Keratinocyte (primary cell): ENCODE data around the gene WFS1. TPM values are rescaled to one million over a fixed set of nuclear protein-coding genes. Genes with fewer than 3 reads are reported as not detected.

ENCODE experiments used
- DNase-seq: peaks from one replicate; pipeline ENCODE4 v3.0.0-alpha.2; 2011; ENCODE audit warnings: low read depth, missing footprints, low spot score
- FAIRE-seq: peaks from 2 replicates; lab custom pipeline; 2011; peaks lifted over from hg19 to GRCh38; lab: Jason Lieb, UNC
- H2AFZ ChIP-seq: 2 replicates; pipeline ENCODE4 v1.6.0; 2012; ENCODE audit warnings: low read length, control low read depth, inconsistent platforms; ENCODE audit not compliant: control insufficient read depth
- H3K27ac ChIP-seq: 2 replicates; pipeline ENCODE4 v1.5.1; 2011; ENCODE audit warnings: low read length; ENCODE audit not compliant: control insufficient read depth, insufficient read depth
- H3K27me3 ChIP-seq: 3 replicates; pipeline ENCODE4 v1.6.0; 2011; ENCODE audit warnings: low read length; ENCODE audit not compliant: control insufficient read depth, insufficient read depth; ENCODE audit errors: extremely low read depth
- H3K36me3 ChIP-seq, 2 experiments: 2 replicates in 1 of 2; 3 replicates in 1 of 2; pipeline ENCODE4 v1.5.1; 2011; ENCODE audit warnings: low read length in 2 of 2, mild to moderate bottlenecking in 1 of 2; ENCODE audit not compliant: control insufficient read depth in 2 of 2, insufficient read depth in 2 of 2; ENCODE audit errors: extremely low read depth in 1 of 2
- H3K4me1 ChIP-seq: 3 replicates; pipeline ENCODE4 v1.5.1; 2011; ENCODE audit warnings: low read length; ENCODE audit not compliant: control insufficient read depth, insufficient read depth; ENCODE audit errors: extremely low read depth
- H3K4me2 ChIP-seq: 3 replicates; pipeline ENCODE4 v1.6.0; 2011; ENCODE audit warnings: low read depth, low read length; ENCODE audit not compliant: control insufficient read depth, insufficient read depth; ENCODE audit errors: extremely low read depth
- H3K4me3 ChIP-seq, 3 experiments: fragments of 200-600 bp in 1 of 3; sonication (generic) in 1 of 3; 2 replicates in 2 of 3; 3 replicates in 1 of 3; pipeline ENCODE4 v1.5.1; 2011 to 2016; ENCODE audit warnings: low read length in 3 of 3, mild to moderate bottlenecking in 3 of 3, control low read depth in 2 of 3, inconsistent platforms in 1 of 3, low read depth in 1 of 3, mixed read lengths in 1 of 3, mixed run types in 1 of 3, moderate library complexity in 1 of 3; ENCODE audit not compliant: control insufficient read depth in 2 of 3, insufficient read depth in 2 of 3; ENCODE audit errors: extremely low read depth in 1 of 3
- H3K79me2 ChIP-seq: 2 replicates; pipeline ENCODE4 v1.6.0; 2012; ENCODE audit warnings: low read length; ENCODE audit not compliant: control insufficient read depth, insufficient read depth
- H3K9ac ChIP-seq: 3 replicates; pipeline ENCODE4 v1.6.0; 2011; ENCODE audit warnings: low read length; ENCODE audit not compliant: control insufficient read depth, insufficient read depth; ENCODE audit errors: extremely low read depth
- H3K9me1 ChIP-seq: 3 replicates; pipeline ENCODE4 v1.6.0; 2011; ENCODE audit warnings: low read length; ENCODE audit not compliant: control insufficient read depth, insufficient read depth; ENCODE audit errors: extremely low read depth
- H3K9me3 ChIP-seq: 2 replicates; pipeline ENCODE4 v1.5.1; 2012; ENCODE audit warnings: low read depth, low read length; ENCODE audit not compliant: control insufficient read depth
- H4K20me1 ChIP-seq: 3 replicates; pipeline ENCODE4 v1.6.0; 2011; ENCODE audit warnings: low read length; ENCODE audit not compliant: control insufficient read depth, insufficient read depth; ENCODE audit errors: extremely low read depth
- CTCF ChIP-seq, 3 experiments: IDR thresholded peaks in 1 of 3; conservative IDR thresholded peaks in 1 of 3; optimal IDR thresholded peaks in 1 of 3; 2 replicates in 2 of 3; 3 replicates in 1 of 3; pipeline versions ENCODE3 to v1.5.1; 2011; ENCODE audit warnings: low read length in 3 of 3, mild to moderate bottlenecking in 3 of 3, moderate library complexity in 2 of 3, control low read depth in 1 of 3, inconsistent platforms in 1 of 3; ENCODE audit not compliant: insufficient read depth in 2 of 3; ENCODE audit errors: extremely low read depth in 1 of 3
- EZH2 ChIP-seq: IDR thresholded peaks from one replicate; pipeline ENCODE4 v1.6.1; 2012; ENCODE audit warnings: inconsistent platforms, mild to moderate bottlenecking, low read length, moderate library complexity
- dilution Hi-C: fragments of 300-500 bp; cut with MboI; formaldehyde crosslinking; loops from one replicate; pipeline ENCODE4 v1.7.0; 2020; ENCODE audit warnings: low sequenced_read_pairs; ENCODE audit not compliant: extremely low pct_ligation_motif_present
- polyA plus RNA-seq, 5 experiments: library from polyadenylated mRNA; depleted of rRNA in 3 of 5; stranded (reverse) in 3 of 5; stranded (forward) in 1 of 5; unstranded in 1 of 5; fragments of >200 nt; gene quantifications; 1 replicate in 1 of 5; 2 replicates in 3 of 5; 3 replicates in 1 of 5; pipeline versions ENCODE4 v1.2.1 to v1.2.3, GENCODE V29; 2011 to 2012; ENCODE audit warnings: missing spikeins in 2 of 5, low read depth in 1 of 5, low replicate concordance in 1 of 5

Gene WFS1
- polyA plus RNA-seq, 1 donor (not counting 4 experiments of a cell fraction or from before 2014, with no cell fraction given) = 7.0 TPM

- Histone ChIP-seq H3K4me3 (no peak overlapping the region), H3K36me3 (no peaks in the 10 kb centered on the region), H3K9me1 (no peaks in the 10 kb centered on the region), H3K27ac (no peak overlapping the region), H3K79me2 (no peaks in the 10 kb centered on the region), H4K20me1 (no peaks in the 10 kb centered on the region), H3K27me3 (no peaks in the 10 kb centered on the region), H3K9ac (no peak overlapping the region), H3K4me1 (no peaks in the 10 kb centered on the region), H3K9me3 (no peaks in the 10 kb centered on the region), H3K4me2 (no peak overlapping the region), H2AFZ (no peak overlapping the region)
- dilution Hi-C loops = no loop called here
- FAIRE-seq = no peak
- no peak for DNase-seq
- no peak for TF ChIP-seq EZH2
- TF ChIP-seq CTCF (optimal IDR thresholded peaks at IDR 0.05 in 1 of 3, IDR thresholded peaks at IDR 0.05 in 1 of 3, conservative IDR thresholded peaks at IDR 0.05 in 1 of 3; ENCODE audit: extremely low read depth in 1 of 3, insufficient read depth in 2 of 3, low read length in 3 of 3) = no peak
These were observed 39.8 kb upstream of the WFS1 start for GRCh38 chr4:6229671-6230501.

DNA sequence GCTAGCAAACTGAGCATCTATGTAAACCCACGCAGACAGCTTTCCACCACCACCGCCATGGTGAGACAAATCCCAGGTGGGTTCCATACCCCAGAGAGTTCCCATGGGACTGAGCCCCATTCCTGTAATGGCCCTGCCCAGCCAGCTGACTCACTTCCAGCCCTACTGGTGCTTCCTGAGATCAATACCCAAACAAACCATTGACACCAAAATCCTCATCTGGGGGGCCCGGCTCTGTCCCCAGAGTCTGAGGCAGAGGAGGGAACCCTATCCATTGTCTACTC is 39.2 kb upstream of the WFS1 start:
- Histone ChIP-seq H3K9me3 (no peaks in the 10 kb centered on the region), H3K4me3 (no peak overlapping the region), H3K79me2 (no peaks in the 10 kb centered on the region), H3K9ac (no peak overlapping the region), H3K27me3 (no peaks in the 10 kb centered on the region), H3K9me1 (no peaks in the 10 kb centered on the region), H3K4me2 (no peak overlapping the region), H4K20me1 (no peaks in the 10 kb centered on the region), H2AFZ (no peak overlapping the region), H3K27ac (no peak overlapping the region), H3K4me1 (no peaks in the 10 kb centered on the region), H3K36me3 (no peaks in the 10 kb centered on the region)
- DNase-seq (no peak), FAIRE-seq (no peak)
- dilution Hi-C loops = no loop called here
- TF ChIP-seq EZH2 (no peak), CTCF (optimal IDR thresholded peaks at IDR 0.05 in 1 of 3, IDR thresholded peaks at IDR 0.05 in 1 of 3, conservative IDR thresholded peaks at IDR 0.05 in 1 of 3; ENCODE audit: extremely low read depth in 1 of 3, insufficient read depth in 2 of 3, low read length in 3 of 3) (no peak)
